Iris pigment epithelial cell (primary cell): ENCODE results near the gene ADAMTS7.
"Not testable (repeated sequence)": the region's sequence is repeated elsewhere in the genome, so short reads cannot be mapped to it uniquely, and the experiment has no call there.

Experiments used
- DNase-seq: peaks from one replicate; pipeline ENCODE4 v3.0.0-alpha.2; 2011; ENCODE audit warnings: low read depth

Gene ADAMTS7, protein sequence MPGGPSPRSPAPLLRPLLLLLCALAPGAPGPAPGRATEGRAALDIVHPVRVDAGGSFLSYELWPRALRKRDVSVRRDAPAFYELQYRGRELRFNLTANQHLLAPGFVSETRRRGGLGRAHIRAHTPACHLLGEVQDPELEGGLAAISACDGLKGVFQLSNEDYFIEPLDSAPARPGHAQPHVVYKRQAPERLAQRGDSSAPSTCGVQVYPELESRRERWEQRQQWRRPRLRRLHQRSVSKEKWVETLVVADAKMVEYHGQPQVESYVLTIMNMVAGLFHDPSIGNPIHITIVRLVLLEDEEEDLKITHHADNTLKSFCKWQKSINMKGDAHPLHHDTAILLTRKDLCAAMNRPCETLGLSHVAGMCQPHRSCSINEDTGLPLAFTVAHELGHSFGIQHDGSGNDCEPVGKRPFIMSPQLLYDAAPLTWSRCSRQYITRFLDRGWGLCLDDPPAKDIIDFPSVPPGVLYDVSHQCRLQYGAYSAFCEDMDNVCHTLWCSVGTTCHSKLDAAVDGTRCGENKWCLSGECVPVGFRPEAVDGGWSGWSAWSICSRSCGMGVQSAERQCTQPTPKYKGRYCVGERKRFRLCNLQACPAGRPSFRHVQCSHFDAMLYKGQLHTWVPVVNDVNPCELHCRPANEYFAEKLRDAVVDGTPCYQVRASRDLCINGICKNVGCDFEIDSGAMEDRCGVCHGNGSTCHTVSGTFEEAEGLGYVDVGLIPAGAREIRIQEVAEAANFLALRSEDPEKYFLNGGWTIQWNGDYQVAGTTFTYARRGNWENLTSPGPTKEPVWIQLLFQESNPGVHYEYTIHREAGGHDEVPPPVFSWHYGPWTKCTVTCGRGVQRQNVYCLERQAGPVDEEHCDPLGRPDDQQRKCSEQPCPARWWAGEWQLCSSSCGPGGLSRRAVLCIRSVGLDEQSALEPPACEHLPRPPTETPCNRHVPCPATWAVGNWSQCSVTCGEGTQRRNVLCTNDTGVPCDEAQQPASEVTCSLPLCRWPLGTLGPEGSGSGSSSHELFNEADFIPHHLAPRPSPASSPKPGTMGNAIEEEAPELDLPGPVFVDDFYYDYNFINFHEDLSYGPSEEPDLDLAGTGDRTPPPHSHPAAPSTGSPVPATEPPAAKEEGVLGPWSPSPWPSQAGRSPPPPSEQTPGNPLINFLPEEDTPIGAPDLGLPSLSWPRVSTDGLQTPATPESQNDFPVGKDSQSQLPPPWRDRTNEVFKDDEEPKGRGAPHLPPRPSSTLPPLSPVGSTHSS (N-terminal part only)

DNA sequence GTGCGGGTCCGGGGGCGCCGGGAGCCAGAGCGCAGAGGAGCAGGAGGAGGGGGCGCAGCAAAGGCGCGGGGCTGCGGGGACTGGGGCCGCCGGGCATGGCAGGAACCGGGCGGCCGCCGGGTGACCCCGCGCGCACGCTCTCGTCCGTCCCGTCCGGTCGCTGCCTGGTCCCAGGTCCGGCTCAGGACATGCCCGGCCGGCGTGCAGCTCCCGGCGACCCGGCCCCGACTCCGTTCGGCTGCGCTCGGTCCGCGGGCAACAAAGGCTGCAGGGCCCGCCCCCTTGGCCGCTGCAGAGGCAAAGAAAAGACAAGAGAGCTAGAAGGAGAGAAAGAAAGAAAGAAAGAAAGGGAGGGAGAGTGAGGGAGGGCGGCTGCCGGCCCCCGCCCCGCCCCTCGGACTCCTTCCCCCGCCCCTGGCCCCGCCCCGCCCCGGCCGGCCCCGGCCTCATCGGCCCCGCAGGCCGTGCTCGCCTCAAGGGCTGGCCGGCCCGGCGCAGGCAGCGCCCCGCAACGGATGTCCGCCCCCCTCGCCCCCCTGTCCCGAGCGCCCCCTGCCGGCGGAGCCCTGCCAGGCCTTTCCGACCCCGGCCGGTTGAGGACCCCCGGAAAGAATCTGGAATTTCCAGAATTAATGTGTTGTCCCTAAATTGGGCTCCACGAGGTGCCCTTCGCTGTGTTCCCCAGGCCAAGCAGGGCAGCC, at the start of gene ADAMTS7:
TSS of gene ADAMTS7 (minus strand) at position 341 of the 701 bp plus-strand sequence. CDS start at position 97, 244 bp downstream.
- peak; percentile 76 for DNase-seq

DNA sequence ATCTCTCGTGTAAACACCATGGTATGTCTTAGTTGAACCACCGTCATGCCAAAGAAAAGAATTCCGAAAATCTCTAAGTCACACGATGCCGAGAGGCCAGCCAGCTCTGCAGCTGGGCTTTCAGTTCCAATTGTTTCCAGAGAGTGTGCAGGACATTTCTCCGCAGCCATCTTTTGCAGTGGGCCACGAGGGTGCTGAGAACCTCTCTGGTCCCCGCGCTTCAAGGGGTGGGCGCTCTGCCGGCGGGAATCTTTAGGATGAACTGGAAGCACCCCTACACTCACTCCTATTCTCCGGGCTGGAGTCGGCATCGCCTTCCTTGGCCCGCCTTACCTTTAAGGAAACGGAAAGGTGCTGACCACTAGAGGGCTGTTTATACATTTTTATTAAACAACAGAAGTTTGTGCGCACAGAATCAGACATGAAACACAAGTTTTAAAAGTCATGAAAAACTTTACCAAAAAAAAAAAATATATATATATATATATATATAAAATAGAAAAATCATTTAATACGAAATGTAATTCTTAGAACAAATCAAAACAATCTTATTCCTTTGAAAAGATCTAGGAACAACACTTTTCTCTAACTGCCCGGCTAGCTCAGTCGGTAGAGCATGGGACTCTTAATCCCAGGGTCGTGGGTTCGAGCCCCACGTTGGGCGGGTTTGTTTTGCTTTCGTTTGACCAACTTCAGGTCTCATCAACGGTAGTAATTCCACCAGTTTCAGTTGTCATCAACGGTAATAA, 48.9 kb upstream of the ADAMTS7 start:
- DNase-seq, result peak; percentile 74

DNA sequence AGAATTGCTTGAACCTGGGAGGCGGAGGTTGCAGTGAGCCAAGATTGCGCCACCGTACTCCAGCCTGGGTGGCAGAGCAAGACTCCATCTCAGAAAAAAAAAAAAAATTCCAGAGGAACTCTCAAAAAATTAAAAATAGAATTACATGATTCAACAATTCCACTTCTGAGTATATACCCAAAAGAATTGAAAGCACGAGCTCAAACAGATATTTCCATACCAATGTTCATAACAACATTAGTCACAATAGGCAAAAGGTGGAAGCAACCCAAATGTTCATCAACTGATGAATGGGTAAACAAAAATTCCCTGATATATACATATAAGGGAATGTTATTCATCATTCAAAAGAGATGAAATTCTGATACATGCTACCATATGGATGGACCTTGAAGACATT, 44.5 kb upstream of the ADAMTS7 start:
- peak; percentile 49 for DNase-seq

DNA sequence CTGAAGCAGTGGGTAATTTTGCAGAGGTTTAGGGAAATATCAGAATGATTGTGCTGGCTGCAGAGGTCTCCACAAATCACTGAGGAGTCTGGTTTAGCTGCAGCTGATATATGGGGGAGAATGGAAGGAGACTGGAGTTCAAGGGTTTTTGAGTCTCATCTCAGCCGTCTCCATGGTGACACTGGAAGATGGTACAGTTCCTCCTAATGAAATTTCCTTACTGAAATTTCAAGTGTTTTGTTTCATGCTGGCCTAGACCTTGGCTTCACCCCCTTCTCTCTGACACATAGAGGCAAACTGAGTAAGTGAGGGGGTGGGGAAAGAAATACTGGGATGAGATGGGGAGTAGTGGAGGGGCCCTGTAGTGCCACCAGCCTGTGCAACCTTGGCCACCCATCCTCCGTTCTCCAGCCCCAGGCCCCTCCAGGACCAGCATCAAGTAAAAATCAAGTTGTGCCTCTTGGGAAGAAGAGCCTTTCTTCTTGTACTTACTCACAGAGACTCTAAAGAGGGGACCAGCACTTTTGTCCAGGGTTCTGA, 43.6 kb upstream of the ADAMTS7 start:
- no peak for DNase-seq

DNA sequence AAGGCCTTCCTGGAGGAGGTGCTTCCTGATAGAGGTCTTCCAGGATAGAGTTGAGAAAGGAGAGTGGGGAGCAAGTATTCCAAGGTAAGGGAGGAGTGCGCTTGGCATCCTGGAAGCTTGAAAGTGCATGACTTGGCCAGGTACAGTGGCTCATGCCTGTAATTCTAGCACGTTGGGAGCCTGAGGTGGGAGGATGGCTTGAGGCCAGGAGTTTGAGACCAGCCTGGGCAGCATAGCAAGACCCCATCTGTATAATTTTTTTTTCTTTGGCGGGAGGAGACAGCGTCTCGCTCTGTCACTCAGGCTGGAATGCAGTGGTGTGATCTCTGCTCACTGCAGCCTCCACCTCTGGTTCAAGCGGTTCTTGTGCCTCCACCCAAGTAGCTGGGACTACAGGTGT, 42.2 kb upstream of the ADAMTS7 start:
- DNase-seq, result no peak

DNA sequence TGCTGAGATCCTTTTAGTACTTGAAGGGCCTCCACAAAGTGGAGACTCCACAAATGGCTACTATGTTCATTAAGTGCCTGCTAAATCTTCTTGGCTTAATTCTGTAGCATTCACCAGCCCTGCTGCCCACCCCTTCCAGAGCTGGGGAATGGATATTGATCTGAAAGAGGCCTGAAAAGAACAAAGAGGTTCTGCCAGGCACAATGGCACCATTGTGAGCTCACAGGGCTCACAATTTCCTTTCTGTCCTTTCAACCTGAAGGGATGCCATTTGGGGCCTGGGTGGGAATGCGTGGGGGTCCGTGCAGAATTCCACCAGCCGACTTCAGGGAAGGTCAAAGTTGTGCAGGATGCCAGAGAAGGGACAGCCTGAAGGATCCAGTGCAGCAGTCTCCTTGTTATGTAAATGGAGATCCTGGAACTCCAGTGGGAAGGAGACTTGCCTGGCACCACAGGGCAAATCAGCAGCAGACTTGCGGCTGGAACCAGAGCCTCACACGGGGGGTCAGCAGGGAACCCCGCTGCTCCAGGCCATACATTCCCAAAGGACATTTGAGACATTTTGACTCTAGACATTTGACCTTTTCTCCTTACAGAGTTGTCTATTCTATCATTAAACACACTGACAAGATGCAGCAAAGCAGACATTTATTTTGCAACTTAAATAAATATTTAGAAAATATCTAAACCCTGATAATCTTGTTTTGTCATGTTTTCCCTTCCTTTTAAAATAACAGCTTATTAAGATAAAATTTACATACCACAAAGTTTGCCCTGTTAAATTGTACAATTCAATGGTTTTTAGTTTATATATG, 39.9 kb upstream of the ADAMTS7 start:
- no peak for DNase-seq

DNA sequence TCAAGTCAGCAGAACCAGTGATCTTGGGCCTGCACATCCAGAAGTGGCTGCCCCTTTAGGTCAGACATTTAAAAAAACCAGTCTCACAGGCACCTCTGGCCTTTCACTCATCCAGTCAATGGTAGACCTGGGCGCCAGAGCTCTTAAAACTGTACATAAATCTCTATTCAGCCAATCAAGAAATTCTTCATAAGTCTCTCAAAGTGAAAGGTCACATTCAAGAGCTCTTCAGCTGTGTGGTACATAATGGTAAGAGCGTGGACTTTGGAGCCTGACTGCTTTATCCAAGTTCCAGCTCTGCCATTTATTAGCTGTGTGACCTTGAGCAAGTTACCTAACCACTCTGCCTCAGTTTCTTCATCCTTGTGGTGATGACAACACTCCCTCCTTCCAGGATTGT, 39.1 kb upstream of the ADAMTS7 start:
- DNase-seq, result no peak

DNA sequence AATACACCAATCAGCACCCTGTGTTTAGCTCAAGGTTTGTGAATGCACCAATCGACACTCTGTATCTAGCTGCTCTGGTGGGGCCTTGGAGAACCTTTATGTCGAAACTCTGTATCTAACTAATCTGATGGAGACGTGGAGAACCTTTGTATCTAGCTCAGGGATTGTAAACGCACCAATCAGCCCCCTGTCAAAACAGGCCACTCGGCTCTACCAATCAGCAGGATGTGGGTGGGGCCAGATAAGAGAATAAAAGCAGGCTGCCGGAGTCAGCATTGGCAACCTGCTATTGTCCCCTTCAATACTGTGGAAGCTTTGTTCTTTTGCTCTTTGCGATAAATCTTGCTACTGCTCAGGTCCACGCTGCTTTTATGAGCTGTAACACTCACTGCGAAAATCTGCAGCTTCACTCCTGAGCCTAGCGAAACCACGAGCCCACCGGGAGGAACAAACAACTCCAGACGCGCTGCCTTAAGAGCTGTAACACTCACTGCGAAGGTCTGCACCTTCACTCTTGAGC, 36.2 kb upstream of the ADAMTS7 start:
- not testable (repeated sequence) for DNase-seq

DNA sequence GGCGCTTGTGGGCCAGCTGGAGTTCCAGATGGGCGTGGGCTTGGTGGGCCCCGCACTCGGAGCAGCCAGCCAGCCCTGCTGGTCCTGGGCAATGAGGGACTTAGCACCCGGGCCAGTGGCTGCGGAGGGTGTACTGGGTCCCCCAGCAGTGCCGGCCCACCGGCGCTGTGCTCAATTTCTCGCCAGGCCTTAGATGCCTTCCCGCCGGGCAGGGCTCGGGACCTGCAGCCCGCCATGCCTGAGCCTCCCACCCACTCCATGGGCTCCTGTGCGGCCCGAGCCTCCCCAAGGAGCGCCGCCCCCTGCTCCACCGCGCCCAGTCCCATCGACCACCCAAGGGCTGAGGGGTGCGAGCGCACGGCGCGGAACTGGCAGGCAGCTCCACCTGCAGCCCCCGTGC, 35.6 kb upstream of the ADAMTS7 start:
- not testable (repeated sequence) for DNase-seq

DNA sequence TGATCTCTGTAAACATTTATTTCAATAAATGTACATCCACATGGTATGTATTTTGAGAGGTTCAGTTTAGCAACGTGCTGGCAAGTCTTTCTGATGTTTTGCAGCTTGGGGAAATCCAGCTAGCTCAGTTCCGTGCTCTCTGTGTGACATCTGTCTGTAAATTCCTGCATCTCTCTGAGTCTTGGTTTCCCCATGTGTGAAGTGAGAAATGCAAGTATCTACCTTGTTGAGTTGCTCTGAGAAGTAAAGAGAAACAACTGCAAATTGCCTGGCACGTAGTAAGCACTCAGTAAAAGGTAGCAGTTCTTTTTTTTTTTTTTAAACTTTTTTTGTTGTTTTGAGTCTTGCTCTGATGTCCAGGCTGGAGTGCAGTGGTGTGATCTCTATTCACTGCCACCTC, 31.3 kb upstream of the ADAMTS7 start:
- DNase-seq, result no peak

DNA sequence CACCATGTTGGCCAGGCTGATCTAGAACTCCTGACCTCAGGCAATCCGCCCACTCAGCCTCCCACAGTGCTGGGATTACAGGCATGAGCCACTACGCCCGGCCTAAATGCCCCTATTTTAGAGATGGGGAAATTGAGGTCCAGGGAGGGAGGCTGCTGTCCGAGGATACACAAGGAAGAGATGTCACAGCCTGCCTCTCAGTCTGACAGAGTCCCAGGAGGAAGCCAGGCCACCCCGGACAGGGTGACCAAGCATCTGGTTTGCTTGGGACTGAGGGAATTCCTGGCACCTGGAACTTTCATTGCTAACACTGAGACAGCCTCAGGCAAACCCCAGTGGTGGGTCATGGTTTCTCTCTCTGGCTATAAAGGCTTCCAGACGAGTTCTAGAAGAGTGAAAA, 30.6 kb upstream of the ADAMTS7 start:
- no peak for DNase-seq

DNA sequence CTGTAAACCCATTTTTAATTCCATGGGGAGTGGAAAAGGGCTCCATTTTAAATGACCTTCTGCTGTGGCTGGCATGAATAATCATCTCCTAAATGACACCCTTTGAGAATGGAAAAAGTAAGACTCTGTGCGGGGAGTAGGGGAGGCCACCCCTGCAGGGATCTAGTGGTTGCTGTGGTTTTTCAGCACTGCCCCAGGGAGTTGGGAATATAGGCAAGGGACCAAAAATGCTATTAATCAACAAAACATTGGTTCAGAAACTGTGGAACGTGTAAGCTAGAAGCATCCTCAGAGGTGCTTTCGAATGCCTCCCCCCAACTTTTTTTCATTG, 30.1 kb upstream of the ADAMTS7 start:
- DNase-seq, result no peak

DNA sequence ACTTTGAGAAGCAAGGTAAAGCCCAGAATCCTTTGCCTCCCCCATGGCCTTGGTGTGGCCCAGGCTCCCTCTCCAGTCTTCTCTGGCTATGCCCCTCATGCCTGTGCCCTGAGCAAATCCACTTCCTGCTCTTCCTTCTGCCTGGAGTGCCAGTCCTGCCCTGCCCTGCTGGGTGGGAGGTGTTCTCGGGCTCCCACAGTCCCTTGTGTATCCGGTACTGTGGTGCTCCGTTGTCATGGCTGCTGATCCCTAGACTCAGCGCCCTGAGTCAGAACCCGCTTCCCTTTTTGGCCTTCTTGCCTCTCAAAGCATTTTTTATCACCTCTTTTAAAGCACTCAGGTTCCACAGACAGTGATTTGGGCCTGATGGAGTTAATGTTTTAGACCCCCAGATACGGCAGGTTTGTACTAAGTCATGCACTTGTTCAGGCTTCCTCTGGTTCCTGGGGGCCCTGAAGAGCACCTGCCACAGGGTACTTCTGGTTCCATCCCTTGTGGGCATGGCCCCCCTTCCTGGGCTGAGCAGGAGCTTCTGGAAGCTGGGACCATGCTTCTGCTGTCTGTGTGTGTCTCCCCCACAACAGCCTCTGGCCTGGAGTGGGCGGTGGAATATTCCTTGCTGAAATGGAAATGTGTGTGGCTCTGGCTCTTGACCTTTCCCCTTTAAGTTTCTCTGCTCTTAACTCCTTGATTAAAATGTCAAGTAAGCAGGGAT, 29.6 kb upstream of the ADAMTS7 start:
- DNase-seq, result peak; percentile 37

DNA sequence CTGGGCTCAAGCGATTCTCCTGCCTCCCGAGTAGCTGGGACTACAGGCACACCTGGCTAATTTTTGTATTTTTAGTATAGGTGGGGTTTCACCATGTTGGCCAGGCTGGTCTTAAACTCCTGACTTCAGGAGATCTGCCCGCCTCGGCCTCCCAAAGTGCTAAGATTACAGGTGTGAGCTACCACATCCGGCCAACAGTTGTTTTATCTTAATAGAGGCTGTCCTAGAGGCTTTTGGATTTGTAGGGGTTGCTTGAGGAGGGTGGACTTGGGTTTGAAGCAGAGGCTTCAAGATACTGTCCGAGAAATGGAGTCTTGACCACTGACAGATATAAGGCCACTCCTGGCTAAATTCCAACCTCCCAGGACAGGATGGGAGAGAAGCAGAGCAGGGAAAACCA, 27.9 kb upstream of the ADAMTS7 start:
- DNase-seq, result not testable (repeated sequence)

DNA sequence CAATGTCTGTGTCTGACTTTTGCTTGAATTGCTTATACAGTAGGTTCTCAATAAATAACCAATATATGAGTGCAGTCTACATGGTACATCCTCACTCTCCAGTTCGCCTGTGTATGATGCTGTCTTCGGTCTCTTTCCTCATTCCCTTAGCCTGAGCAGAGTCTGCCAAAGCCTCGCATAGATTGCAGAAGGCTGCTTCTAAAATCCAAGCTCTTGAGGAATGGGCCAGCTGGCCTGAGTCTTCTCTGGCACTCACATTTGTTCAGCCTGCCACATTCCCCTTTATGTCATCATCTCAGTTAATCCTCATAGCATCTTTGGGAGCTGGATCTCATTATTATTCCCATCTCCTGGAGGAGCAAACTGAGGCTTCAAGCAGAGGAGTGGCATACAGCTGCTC, 27.2 kb upstream of the ADAMTS7 start:
- DNase-seq, result no peak

DNA sequence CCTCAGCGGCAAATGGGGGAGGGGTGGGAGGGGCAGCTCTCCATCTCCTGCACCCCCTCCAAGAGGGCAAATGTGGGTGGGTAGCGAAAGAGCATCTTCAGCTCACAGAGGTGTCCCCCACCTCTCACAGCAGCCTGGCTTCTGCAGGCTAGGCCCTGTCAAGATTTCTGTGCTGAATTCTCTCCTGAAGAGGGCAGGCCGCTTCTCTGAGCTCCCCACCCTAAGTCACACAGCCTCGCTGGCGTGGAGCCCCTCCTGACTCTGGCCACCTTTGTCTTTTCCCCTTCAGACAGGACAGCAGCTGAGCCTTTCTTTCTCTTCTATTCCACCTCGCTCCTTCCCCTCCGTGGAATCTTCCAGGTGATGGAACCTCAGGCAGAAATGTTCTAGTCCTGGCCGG, 26.3 kb upstream of the ADAMTS7 start:
- no peak for DNase-seq

DNA sequence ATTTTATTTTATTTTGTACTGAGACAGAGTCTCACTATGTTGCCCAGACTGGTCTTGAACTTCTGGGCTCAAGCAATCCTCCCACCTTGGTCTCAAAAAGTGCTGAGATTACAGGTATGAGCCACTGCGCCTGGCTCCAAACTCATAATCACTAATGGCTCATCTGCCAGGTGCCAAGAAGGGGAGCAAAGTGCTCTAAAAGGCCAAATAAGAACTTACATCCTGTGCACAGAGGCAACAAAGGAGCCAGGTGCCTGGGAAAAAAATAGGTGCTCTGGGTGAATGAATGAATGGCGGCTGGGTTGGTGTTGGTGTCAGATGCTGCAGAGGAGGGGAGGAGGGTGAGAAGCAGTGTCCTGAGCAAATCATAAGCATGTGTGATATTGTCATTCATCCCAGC, 25.9 kb upstream of the ADAMTS7 start:
- no peak for DNase-seq

DNA sequence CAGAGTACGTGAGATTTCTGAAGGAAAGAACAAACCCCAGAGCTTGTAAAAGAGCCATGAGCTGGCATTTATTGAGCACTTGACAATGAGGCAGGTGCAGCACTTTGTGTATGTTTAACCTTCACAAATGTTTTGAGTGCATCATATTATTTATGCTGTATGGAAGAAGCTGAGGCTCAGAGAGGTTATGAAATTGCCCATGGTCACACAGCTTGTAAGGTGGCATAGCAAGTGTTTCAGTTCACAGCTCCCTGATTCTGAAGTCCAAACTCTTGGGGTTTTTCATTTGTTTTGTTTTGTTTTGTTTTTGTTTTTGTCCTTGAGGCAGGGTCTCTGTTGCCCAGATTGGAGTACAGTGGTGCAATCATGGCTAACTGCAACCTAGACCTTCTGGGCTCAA, 25.1 kb upstream of the ADAMTS7 start:
- DNase-seq, result no peak
